NCI-H1092 (cell line): ENCODE results near the gene USH2A.
"Not testable (repeated sequence)": the region's sequence is repeated elsewhere in the genome, so short reads cannot be mapped to it uniquely, and the experiment has no call there.

Source experiments
- DNase-seq: peaks from one replicate; lab custom pipeline; 2025; lab: John Stamatoyannopoulos, UW

The USH2A gene

GRCh38 chr1:216410026-216410425, 13.2 kb downstream of the USH2A start:
- DNase-seq: no peak

GRCh38 chr1:216390956-216391355, 32.3 kb downstream of the USH2A start:
- no peak for DNase-seq

- DNase-seq: no peak
Observed at GRCh38 chr1:216389774-216390173, 33.5 kb downstream of the USH2A start.

- no peak for DNase-seq
Observed at GRCh38 chr1:216388558-216388957, 34.7 kb downstream of the USH2A start.

GRCh38 chr1:216387782-216388181, 35.5 kb downstream of the USH2A start:
- no peak for DNase-seq

GRCh38 chr1:216379441-216379840, 43.8 kb downstream of the USH2A start:
- DNase-seq: no peak

- DNase-seq: no peak
Observed at GRCh38 chr1:216368249-216368648, 55.0 kb downstream of the USH2A start.

- DNase-seq: no peak
Observed at GRCh38 chr1:216366979-216367378, 56.3 kb downstream of the USH2A start.

- no peak for DNase-seq
Observed at GRCh38 chr1:216356945-216357344, 66.3 kb downstream of the USH2A start.

GRCh38 chr1:216350186-216350585, 73.1 kb downstream of the USH2A start:
- no peak for DNase-seq

GRCh38 chr1:216346526-216346925, 76.7 kb downstream of the USH2A start:
- DNase-seq: no peak

GRCh38 chr1:216340542-216340941, 82.7 kb downstream of the USH2A start:
- DNase-seq: not testable (repeated sequence)

GRCh38 chr1:216332462-216332861, 90.8 kb downstream of the USH2A start:
- no peak for DNase-seq

- DNase-seq: no peak
Observed at GRCh38 chr1:216332003-216332402, 91.2 kb downstream of the USH2A start.

- no peak for DNase-seq
Observed at GRCh38 chr1:216331211-216331610, 92.0 kb downstream of the USH2A start.

GRCh38 chr1:216330262-216330661, 93.0 kb downstream of the USH2A start:
- DNase-seq: no peak

GRCh38 chr1:216325946-216326345, 97.3 kb downstream of the USH2A start:
- DNase-seq: no peak

- no peak for DNase-seq
Observed at GRCh38 chr1:216325336-216325735, 97.9 kb downstream of the USH2A start.

- DNase-seq: no peak
Observed at GRCh38 chr1:216323344-216323743, 99.9 kb downstream of the USH2A start.

GRCh38 chr1:216314379-216315095, 108.7 kb downstream of the USH2A start:
- DNase-seq: no peak

- peak; percentile 77 for DNase-seq
Observed at GRCh38 chr1:216310776-216311175, 112.5 kb downstream of the USH2A start.

- no peak for DNase-seq
Observed at GRCh38 chr1:216306830-216307229, 116.4 kb downstream of the USH2A start.

- no peak for DNase-seq
Observed at GRCh38 chr1:216303690-216304089, 119.6 kb downstream of the USH2A start.

GRCh38 chr1:216293683-216294082, 129.6 kb downstream of the USH2A start:
- no peak for DNase-seq
